Eye (tissue), 1 donor: ENCODE results near the gene PFDN4.
A peak's percentile ranks its signal among the peaks of the same experiment; 100 is the strongest.
"Not testable (repeated sequence)": the region's sequence is repeated elsewhere in the genome, so short reads cannot be mapped to it uniquely, and the experiment has no call there.

Experiments used
- DNase-seq: peaks from one replicate; pipeline ENCODE4 v3.0.0-alpha.2; 2015

Gene PFDN4

DNA sequence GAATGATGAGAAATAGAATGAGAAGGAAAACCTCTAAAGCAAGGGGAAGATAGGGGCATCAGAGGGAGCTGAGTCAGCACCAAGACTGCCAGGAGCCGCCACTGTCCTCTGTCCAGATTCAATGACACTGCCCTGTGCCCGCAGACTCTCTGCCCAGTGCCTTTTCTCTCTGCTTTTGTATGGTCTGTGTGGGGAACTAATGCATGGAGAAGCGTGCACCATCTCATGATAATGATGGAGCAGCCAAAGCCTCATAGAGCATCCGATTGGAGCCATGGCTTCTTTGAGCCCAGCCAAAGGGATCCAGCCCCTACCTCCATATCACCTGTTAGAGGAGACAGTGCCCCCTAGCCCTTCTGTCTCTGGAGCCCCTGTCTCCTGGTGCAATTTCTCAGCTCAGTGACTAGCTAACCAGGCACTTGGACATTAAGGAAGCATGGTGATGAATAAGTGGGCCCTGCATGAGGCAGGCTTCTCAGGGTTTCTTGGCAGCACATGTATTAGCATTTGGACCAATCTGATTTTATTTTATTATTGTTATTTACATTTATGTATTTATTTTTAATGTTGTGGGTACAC is 6.5 kb upstream of the PFDN4 start:
- no peak for DNase-seq

DNA sequence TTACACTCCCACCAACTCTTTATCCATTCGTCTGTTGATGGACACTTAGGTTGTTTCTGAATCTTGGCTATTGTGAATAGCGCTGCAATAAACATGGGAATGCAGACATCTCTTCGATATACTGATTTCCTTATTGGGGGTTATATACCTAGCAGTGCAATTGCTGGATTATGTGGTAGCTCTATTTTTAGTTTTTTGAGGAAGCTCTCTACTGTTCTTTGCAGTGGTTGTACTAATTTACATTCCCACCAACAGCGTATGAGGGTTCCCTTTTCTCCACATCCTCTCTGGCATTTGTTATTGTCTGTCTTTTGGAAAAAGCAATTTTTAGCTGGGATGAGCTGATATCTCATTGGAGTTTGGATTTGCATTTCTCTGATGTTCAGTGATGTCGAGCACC is 4.6 kb upstream of the PFDN4 start:
- no peak for DNase-seq

DNA sequence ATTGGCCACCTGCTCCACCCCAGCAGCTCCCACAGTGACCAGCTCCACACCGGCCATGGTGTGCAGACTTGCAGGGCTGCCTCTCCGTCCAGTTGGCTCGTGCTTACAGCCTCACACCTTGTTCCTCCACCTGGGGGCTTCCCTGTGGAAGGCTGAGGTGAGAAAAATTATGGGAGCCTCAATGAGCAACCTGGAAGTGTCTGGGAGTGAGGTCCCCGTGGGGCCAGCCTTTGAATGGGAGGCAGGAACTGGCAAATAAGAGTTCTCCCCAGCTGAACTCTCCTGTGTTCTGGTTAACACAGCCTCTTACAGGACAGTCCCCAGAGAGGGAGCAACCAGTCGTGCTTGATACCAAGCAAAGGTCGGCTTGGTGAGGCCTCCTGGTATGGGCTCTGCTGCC is 3.8 kb upstream of the PFDN4 start:
- no peak for DNase-seq

DNA sequence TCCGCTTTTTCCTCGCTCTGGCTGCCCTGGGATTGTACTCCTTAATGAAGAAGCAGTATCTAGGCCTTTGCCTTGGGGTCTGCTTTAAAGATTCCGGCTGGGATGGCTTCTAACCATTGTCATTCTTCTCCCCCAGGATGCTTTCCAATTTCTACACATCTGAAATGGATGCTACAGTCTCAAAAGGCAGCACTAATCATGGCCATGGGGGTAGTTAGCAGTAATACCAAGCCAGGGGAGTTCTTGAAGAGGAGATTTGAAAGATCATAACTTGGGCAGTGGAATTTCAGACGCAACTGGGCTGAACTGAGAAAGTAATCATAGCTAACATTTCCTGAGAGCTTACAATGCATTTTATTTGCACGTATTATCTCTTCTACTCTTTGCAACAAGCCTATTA is 3.4 kb upstream of the PFDN4 start:
- no peak for DNase-seq

DNA sequence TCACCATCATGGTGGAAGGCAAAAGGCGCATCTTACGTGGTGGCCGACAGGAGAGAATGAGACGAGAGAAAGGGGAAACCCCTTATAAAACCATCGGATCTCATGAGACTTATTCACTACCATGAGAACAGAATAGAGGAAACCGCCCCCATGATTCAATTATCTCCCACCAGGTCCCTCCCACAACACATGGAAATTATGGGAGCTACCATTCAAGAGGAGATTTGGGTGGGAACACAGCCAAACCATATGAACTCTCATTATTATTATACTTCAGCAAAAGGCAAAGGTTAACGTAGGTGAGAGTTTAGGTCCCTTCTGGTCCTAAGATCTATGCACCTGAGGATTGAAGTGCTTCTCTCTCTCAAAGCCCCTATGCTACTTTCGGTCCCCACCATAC is 2.4 kb upstream of the PFDN4 start:
- no peak for DNase-seq

DNA sequence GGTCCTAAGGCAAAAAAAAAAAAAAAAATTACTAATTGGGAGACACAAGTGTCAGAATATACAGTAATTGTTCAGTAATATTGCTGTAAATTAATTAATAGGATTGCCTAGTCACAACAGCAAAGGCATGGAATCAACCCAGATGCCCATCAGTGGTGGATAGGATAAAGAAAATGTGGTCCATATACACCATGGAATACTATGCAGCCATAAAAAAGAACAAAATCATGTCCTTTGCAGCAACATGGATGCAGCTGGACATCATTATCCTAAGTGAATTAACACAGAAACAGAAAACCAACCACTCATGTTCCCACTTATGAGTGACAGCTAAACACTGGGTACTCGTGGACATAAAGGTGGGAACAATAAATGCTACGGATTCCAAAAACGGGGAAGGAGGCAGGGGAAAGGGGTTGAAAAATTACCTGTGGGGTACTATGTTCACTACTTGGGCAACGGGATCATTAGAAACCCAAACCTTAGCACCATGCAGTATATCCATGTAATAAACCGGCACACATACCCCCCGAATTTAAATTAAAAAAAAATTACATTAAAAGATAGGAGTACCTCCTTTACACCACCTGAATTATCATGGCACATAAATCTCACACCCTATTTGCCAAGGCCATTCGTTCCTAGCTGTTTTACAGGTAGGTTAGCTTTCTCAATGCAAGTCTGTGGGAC is 689 bp upstream of the PFDN4 start:
- DNase-seq = peak; percentile 19

DNA sequence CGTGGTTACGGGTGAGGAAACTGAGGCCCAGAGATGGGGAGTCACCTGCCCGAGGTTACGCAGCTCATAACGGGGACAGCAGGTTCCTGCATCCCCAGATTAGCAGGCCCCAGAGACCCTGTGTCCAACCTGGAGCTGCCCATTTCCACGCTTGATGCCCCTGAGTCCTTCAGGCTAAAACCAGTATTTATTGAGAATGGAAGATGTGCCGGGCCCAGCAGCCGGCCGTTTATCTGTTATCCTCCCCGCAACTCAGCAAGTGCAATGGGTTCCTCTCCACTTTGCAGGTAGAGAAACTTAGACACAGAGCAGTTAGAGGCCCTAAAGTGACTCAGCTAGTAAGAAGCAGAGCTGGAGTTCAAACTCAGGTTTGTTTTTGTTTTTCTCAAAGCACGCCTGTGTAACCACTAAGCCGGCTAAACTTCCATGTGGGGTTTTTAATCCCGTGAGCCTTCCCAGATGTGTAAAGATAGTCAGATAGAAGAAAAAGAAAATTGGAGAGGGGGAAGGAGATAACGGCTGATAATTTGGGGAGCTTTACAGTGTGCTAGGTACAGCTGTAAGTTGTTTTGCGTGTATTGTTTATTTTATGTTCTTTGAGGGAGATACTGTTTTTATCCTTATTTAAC is 775 bp downstream of the PFDN4 start:
- DNase-seq = no peak

DNA sequence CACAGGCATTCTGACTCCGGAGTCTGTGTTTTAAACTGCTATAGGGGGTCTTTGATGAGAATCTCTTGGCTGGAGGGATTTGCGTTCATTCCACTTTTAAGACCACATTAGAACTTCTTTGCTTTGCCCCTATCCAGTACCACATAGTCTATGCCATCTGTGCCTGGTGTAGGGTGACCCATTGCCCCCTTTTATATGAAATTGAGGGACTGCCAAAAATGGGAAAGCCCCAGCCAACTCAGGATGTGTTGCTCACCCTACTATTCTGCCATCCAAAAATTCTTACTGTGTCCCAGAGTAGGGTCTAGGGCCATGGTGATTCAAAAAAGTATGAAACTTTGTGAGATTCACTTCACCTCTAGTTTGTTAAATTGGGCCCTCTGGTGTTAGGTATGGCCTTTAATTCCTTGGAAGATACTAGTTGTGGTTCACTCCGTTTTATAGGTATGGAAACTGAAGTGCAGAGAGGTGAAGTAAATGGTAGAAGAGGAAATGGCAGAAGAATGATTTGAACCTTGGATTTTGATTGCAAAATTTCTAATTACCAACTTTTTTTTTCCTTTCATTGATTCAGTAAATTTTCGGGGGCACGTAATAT is 1.4 kb downstream of the PFDN4 start:
- no peak for DNase-seq

DNA sequence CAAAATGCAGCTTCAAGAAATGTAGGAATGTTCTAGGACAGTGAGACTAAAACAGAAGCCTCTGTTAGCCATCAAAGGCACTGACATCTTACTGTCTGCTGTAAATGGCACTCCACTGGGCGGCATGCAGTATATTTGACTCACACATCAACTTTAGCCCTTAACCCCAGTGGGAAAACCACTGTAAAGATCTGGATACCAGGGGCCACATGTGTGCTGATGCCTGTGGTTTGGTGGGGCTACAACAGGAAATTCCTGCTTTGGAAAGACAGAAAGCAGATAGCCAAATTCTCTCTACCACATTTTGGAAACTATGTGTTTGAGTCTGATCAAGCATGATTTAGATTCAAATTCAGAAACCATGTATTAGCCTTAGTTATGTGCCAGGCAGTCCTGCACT is 4.3 kb downstream of the PFDN4 start:
- no peak for DNase-seq

DNA sequence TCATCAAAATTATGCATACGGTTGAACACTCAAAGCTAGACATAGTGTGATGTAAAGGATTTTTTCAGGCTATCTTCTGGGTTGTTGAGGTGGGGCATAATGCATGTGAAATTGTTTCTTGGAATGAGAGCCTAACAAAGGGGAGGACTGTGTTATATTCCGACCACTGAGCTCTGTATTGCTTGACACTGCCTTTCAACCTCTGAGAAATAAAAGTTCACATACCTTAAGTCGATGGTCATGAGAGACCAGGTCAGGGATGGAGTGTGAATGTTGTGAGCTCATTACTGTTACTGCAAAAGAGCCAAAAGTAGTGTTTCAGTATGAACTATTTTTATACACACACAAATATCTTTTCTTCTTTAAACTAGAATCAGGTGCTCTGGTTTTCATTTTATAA is 5.0 kb downstream of the PFDN4 start:
- no peak for DNase-seq

DNA sequence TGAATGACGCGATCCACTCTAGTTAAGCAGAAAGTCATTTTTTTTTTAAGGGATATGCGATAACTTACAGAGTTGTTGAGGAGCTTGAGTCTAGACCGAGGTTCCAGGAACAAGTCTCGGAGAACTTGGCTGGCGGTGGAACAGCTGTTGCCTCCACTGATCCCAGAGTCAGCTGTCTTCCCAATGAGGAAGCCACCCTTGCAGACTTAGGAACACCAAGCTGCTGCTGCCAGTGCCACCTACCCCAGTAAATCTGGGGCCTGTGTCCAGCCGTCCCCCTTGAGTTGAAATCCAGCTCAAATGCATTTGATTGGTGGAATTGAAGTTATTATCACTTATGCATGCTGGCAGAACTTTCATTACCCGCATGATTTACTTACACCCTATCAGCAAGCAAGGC is 6.7 kb downstream of the PFDN4 start:
- peak; percentile 18 for DNase-seq

DNA sequence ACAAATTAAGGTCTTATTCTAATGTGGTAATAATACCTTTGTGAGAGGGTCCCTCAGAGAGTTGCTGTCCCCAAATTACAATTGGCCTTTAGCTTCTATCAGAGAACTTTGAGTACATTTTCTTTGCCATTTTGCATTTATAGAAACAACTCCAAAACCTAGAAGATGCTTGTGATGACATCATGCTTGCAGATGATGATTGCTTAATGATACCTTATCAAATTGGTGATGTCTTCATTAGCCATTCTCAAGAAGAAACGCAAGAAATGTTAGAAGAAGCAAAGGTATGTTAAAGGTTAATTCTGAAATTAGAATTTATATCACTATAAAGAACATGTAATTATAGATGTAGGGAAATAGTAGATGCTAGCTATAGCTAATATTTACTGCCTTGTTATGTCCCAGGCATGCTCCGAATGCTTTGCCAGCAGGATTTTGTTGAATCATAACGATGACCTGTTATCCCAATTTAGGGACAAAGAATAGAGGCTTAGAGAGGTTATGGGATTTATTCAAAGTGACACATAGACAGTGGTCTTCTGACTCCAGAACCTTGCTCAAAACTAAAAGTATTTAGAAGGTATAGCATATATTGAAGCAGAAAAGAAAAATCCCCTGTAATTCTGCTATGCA is 7.4 kb downstream of the PFDN4 start:
- no peak for DNase-seq

DNA sequence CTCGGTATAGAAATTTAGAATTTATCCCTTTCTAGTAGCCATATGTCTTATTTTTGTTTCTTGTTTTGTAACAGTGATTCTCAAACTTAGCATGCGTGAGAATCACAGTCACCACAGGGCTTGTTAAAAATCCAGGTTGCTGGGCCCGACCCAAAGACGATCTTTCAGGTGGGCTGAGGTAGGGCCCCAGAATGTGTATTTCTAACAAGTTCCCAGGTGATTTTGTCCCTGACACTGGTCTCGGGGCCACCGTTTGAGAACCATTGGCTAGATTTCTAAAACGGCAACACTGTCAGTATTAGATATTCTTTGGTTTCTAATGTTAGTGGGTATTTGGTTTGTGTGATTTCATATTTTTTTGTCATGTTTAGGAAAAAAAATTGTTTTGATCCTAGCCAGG is 9.9 kb downstream of the PFDN4 start:
- no peak for DNase-seq

DNA sequence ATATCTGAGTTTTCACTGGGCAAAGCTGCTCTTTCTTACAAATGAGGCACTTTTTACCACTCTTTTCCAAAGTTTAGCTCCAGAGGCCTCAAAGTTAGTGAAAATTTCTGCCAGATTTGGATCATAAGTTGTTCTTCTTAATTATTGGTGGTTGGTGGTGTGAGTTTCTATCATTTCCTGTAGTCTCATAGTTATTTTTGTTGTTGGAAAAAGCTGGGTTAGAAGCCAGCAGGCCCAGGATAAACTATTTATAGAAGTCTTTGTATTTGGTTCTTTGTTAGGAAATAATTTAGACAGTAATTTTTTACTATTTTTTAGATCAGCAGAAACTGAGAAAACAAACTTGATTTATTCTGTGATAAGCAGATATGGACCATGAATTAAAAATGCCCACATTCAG is 10.6 kb downstream of the PFDN4 start:
- DNase-seq = no peak

DNA sequence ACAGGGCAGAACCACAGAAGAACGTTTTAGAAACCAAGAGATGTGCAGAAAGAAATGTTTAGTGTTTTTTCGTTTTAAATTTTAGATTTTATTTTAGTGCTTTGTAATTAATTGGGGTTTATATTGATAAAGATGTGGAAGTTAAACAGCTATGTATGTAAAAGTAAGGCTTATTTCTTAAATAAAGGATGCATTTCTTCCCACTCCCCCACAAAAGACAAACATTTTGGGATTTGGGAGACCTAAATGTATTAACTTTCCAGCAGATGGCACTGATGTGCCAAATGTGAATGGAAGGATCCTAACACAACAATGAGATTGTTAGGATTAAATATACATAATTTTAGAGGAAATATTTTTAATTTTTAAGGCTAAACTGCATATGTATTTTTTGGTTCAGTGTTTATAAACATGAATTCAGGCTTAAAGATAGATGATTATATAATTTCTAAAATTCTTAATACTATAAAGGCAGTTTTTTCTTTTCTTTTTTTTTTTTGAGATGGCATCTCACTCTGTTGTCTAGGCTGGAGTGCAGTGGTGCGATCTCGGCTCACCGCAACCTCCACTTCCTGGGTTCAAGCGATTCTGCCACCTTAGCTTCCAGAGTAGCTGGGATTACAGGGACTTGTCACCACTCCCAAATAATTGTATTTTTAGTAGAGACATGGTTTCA is 12.0 kb downstream of the PFDN4 start:
- peak; percentile 70 for DNase-seq

DNA sequence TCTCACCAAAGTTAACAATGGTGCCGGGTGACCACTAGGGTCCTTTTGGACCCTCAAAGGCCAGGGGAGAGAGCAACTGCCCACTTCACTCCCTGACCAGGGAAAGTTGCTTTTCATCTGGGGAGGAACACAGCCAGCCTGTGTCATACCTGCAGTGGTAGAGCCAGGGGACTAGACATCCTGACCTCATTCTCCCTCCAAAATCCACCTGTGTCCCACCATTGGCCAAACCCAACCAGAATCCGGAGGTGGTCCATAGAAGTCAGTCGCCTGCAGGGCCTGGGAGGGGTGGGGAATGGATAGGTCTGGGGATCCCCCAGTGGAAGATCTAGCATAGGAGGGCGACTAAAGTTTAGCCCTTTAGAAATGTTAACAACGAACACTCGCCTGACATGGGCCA is 12.8 kb downstream of the PFDN4 start:
- DNase-seq = no peak

DNA sequence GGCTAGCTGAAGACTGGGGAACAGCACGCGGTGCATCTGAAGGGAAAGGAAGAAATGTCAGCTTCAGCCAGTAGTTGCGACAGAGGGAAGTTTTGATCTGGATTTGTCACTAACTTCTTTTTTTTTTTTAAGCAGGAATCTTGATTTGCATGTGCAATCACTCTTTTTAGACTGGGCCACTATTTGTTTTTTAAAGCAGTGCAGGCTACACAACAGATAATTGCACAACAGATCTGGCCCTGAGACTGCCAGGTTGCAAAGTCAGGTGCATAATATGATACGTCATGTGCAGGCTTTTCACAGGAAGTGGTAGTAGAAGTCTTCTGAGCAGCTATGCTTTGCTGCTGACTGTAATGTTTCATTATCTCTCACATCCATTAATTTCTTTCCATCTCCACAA is 13.5 kb downstream of the PFDN4 start:
- no peak for DNase-seq

DNA sequence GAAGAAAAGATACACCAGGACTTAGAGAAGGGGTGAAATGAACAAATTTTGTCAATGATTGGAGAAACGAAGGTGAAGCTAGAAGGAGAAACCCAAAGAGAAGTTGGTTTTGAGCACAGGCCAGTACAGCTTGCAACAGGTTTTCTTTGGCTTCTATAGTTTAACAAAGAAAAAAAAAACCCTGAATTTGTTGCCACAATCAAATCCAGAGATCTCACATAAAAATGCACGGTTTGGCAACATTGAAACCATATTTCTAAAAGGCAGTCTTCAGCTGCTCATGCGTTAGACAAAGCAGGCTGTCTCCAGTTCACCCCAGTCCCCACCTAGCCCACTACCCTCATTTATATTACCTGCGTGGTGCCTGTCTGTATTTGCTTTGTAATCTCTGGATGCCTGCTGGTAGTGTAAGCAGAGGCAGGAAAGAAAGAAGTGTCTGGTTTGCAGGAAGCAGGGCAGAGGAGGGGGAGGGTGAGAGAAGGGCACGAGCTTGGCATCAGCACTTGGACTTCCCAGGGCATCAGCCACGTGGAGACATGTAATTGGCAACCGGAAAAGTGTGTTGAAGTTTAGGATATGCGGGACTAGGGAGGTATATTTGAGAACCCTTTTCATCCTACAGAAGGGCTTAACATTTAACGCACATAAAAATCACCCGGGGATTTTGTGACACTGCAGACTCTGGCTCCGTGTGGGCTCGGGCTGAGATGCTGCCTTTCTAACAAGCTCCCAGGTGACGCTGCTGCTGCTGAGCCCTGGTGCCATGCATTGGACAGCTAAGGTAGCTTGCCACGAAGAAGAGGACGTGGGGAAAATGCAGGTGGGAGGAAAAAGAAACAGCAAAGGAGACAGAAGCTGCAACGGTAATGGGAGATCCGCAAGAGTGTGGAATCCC is 14.4 kb downstream of the PFDN4 start:
- DNase-seq = no peak

DNA sequence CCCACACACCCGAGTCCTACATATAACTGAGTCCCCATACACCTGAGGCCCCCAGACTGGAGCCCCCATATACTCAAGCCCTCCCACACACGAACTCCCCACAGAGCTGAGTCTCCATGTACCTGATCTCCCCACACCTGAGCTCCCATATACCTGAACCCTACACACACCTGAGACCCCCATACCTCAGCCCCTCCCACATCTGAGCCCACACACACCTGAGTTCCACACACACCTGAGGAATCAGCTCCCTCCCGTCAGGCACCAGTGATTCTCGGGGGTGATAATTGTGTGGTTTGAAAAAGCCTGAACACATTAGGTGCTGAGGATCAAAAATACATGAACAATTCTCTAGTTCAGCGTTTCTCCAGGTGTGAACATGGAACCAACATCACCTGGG is 15.4 kb downstream of the PFDN4 start:
- no peak for DNase-seq

DNA sequence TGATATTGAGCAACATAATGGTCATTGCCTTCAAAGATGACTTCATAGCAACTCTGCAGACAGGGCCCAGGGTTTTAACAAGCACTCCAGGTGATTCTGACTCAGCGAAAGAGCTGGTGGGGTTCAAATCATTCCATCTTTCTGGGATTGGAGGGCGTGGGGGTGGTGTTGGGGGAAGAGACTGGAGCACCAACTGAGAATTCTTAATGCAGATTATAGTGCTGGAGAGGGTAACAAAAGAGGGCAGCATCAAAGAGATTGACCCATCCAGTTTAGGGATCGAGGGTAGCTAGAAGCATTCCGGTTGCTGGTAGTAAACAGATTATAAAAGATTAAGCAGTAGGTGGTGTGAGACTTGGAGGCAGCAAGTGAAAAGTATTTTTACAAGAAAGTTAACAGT is 15.9 kb downstream of the PFDN4 start:
- DNase-seq = no peak

DNA sequence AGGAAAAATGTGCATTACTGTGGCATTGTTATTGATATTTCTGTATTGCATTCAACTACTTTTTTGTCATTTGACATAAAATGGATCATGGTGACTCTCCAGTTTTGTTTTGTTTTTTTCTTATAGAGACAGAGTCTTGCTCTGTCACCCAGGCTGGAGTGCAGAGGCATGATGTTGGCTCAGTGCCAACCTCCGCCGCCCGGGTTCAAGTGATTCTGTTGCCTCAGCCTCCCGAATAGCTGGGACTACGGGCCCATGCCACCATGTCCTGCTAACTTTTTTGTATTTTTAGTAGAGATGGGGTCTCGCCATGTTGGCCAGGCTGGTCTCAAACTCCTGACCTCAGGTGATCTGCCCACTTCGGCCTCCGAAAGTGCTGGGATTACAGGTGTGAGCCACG is 16.8 kb downstream of the PFDN4 start:
- DNase-seq = not testable (repeated sequence)

DNA sequence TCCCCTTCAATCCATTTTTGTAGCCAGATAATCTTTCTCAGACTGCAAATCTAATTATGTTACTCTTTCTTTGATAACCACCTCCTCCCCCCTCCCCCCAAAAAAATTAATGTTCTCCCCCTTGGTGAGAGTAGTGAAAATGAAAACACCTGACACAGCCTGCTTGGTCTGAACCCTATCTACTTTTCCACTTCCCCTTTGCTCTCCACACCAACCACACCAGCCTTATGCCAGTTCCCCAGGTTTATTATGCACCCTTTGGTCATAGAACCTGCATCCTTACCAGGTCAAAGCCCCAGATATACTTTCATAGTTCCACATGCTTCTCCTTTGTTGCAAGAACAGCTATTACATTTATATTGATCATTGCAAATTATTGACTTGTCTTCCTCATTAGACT is 19.4 kb downstream of the PFDN4 start:
- DNase-seq = no peak
